Measurements from ENCODE around the gene NUP210. TPM values are rescaled to one million over a fixed set of nuclear protein-coding genes. Genes with fewer than 3 reads are reported as not detected.

Gene NUP210
- total RNA-seq, 1 experiment from 2014 or later = 64.0 TPM

DNA sequence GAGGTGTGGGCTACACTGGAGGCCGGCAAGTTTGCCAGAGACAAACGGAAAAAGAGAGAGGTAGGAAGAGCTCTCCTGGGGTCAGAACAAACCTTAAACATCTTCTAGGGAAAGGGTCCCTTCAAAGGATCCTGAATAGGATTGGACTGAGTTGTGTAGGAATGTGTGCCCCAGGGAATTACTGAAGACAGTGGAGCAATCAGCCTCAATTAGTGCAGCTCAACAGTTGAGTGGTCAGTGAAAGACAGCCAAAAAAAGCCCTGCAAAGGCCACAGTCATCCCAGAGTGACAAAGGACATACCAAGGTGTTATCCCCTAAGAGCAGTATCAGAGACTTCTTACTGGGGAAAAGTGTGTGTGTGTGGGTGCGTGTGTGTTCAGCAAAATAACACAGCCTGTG is 70.3 kb downstream of the NUP210 start:
- no peak for DNase-seq
- POLR2A ChIA-PET (ENCODE audit: unreplicated experiment) = no interaction called here
- CTCF ChIA-PET = no interaction called here
- no peaks in the 10 kb centered on the region for H3K79me2 ChIP-seq (ENCODE audit: low read length)
- peaks cover 8% of the 10 kb centered on the region for H3K4me1 ChIP-seq (ENCODE audit: insufficient read depth, low read length)
- intact Hi-C loops (cut with micrococcal nuclease) = no loop called here
- no peaks in the 10 kb centered on the region for H3F3A ChIP-seq (ENCODE audit: low read length, unreplicated experiment)
- no peaks in the 10 kb centered on the region for H4K20me1 ChIP-seq (ENCODE audit: low read length)
- no peak for ATAC-seq
- TF ChIP-seq EZH2phosphoT487 (IDR thresholded peaks at IDR 0.05; ENCODE audit: borderline replicate concordance, low read length) = no peak
- TF ChIP-seq EZH2 (IDR thresholded peaks at IDR 0.05; ENCODE audit: low read length, unreplicated experiment) = no peak
- no peaks in the 10 kb centered on the region for H3K9me3 ChIP-seq (ENCODE audit: low read length)
- no peak overlapping the region for H3K27ac ChIP-seq (ENCODE audit: low read length)
- H2AFZ ChIP-seq (ENCODE audit: low read length) = no peak overlapping the region
- H3K36me3 ChIP-seq (ENCODE audit: low read depth, low read length) = peaks cover 30% of the 10 kb centered on the region; the same call in 1 of the 2 replicates
- no peak overlapping the region for H3K9ac ChIP-seq (ENCODE audit: low read length)
- no peak overlapping the region for H3K4me3 ChIP-seq (ENCODE audit: low read length)
- no TSS peak for BruUV-seq (replicated peaks)
- H3K9me2 ChIP-seq (replicated peaks; ENCODE audit: low read length) = no peaks in the 10 kb centered on the region
- no peaks in the 10 kb centered on the region for H3K27me3 ChIP-seq (ENCODE audit: low read length)
- no peak overlapping the region for H3K4me2 ChIP-seq (ENCODE audit: low read length)

DNA sequence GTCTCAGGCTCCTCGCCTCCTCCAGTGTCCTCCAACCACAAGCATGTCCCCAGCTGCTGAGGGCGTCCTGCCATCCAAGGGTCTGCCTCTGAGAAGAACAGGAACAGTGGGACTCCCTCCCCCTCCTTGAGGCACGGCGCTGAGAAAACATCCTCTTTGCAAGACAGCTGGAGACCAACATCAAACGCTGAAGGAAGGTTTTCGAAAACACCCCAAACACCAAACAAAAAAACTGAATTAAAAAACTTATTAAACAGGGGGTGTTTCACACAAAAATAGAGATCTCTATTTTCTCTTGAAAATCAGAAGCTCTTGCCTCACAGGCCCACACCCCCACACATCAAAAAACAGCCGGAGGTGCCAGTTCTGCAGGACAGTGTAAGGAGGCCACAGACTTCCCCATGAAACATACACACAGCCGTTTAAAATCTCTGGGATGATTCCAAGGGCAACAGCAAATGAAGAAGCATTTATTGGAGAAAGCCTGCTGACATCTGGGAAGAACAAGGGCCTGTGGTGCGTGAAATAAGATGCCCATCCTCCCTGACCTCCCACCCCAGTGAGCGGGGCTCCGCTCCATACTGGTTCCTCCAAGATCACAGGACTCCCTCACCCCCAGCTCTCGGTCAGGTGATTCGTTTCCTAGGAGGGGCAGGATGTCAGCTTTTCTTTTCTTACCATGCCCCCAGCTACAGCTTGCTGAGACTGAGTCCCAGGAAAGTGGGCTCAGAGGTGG is 71.3 kb downstream of the NUP210 start:
- POLR2A ChIA-PET (ENCODE audit: unreplicated experiment) = no interaction called here
- Histone ChIP-seq H2AFZ (ENCODE audit: low read length) (no peak overlapping the region), H3K4me1 (ENCODE audit: insufficient read depth, low read length) (peaks cover 8% of the 10 kb centered on the region), H3K79me2 (ENCODE audit: low read length) (no peaks in the 10 kb centered on the region), H3K4me2 (ENCODE audit: low read length) (no peak overlapping the region), H4K20me1 (ENCODE audit: low read length) (no peaks in the 10 kb centered on the region), H3K27ac (ENCODE audit: low read length) (no peak overlapping the region), H3K9ac (ENCODE audit: low read length) (no peak overlapping the region), H3F3A (ENCODE audit: low read length, unreplicated experiment) (no peaks in the 10 kb centered on the region), H3K27me3 (ENCODE audit: low read length) (no peaks in the 10 kb centered on the region), H3K9me2 (replicated peaks; ENCODE audit: low read length) (no peaks in the 10 kb centered on the region), H3K4me3 (ENCODE audit: low read length) (no peak overlapping the region), H3K36me3 (ENCODE audit: low read depth, low read length) (peaks cover 24% of the 10 kb centered on the region; the same call in 1 of the 2 replicates), H3K9me3 (ENCODE audit: low read length) (no peaks in the 10 kb centered on the region)
- DNase-seq (no peak), ATAC-seq (no peak)
- BruUV-seq (replicated peaks) = no TSS peak
- CTCF ChIA-PET = no interaction called here
- intact Hi-C loops (cut with micrococcal nuclease) = no loop called here
- TF ChIP-seq, protein P1, sequence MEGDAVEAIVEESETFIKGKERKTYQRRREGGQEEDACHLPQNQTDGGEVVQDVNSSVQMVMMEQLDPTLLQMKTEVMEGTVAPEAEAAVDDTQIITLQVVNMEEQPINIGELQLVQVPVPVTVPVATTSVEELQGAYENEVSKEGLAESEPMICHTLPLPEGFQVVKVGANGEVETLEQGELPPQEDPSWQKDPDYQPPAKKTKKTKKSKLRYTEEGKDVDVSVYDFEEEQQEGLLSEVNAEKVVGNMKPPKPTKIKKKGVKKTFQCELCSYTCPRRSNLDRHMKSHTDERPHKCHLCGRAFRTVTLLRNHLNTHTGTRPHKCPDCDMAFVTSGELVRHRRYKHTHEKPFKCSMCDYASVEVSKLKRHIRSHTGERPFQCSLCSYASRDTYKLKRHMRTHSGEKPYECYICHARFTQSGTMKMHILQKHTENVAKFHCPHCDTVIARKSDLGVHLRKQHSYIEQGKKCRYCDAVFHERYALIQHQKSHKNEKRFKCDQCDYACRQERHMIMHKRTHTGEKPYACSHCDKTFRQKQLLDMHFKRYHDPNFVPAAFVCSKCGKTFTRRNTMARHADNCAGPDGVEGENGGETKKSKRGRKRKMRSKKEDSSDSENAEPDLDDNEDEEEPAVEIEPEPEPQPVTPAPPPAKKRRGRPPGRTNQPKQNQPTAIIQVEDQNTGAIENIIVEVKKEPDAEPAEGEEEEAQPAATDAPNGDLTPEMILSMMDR (conservative IDR thresholded peaks at IDR 0.05; ENCODE audit: low read depth, low read length) = no peak
- TF ChIP-seq EZH2 (IDR thresholded peaks at IDR 0.05; ENCODE audit: low read length, unreplicated experiment) = no peak
- TF ChIP-seq EZH2phosphoT487 (IDR thresholded peaks at IDR 0.05; ENCODE audit: borderline replicate concordance, low read length) = no peak

DNA sequence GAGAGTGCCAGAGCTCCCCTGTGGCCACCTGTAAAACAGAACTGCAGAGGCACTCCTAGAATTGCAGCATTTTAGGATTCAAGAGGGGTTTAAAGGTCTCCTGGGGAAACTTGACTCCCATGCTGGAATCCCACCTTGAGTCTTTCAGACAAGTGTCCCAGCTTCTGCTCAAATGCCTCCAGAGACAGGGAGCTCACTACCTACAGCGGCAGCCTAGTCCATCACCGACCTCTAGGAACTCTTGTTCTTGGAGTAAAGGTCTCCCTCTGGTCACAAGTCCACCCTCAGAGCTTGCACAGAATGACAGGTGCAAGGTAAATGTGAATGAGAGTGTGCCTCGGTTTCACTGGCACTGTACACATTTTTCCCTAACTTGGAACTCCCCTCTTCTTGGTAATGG is 72.0 kb downstream of the NUP210 start:
- H3K9me2 ChIP-seq (replicated peaks; ENCODE audit: low read length) = no peaks in the 10 kb centered on the region
- peaks cover 4% of the 10 kb centered on the region for H3K4me1 ChIP-seq (ENCODE audit: insufficient read depth, low read length)
- H3K79me2 ChIP-seq (ENCODE audit: low read length) = no peaks in the 10 kb centered on the region
- no peak overlapping the region for H2AFZ ChIP-seq (ENCODE audit: low read length)
- ChIA-PET CTCF (no interaction called here), POLR2A (ENCODE audit: unreplicated experiment) (no interaction called here)
- H3K27me3 ChIP-seq (ENCODE audit: low read length) = no peaks in the 10 kb centered on the region
- H3K4me2 ChIP-seq (ENCODE audit: low read length) = no peak overlapping the region
- no peaks in the 10 kb centered on the region for H3K9me3 ChIP-seq (ENCODE audit: low read length)
- H3K27ac ChIP-seq (ENCODE audit: low read length) = no peak overlapping the region
- no TSS peak for BruUV-seq (replicated peaks)
- no peak overlapping the region for H3K9ac ChIP-seq (ENCODE audit: low read length)
- DNase-seq = no peak
- no peaks in the 10 kb centered on the region for H3F3A ChIP-seq (ENCODE audit: low read length, unreplicated experiment)
- intact Hi-C loops (cut with micrococcal nuclease) = no loop called here
- H3K36me3 ChIP-seq (ENCODE audit: low read depth, low read length) = peaks cover 17% of the 10 kb centered on the region; the same call in 1 of the 2 replicates
- H3K4me3 ChIP-seq (ENCODE audit: low read length) = no peak overlapping the region
- no peaks in the 10 kb centered on the region for H4K20me1 ChIP-seq (ENCODE audit: low read length)
- ATAC-seq = no peak
- TF ChIP-seq, protein P1 (conservative IDR thresholded peaks at IDR 0.05; ENCODE audit: low read depth, low read length) = no peak
- no peak for TF ChIP-seq EZH2 (IDR thresholded peaks at IDR 0.05; ENCODE audit: low read length, unreplicated experiment)
- no peak for TF ChIP-seq EZH2phosphoT487 (IDR thresholded peaks at IDR 0.05; ENCODE audit: borderline replicate concordance, low read length)
